Measurements from ENCODE around the gene FAM170A.

GRCh38 chr5:119597728-119598298 is 31.5 kb upstream of the FAM170A start:
- TF ChIP-seq, protein P1, sequence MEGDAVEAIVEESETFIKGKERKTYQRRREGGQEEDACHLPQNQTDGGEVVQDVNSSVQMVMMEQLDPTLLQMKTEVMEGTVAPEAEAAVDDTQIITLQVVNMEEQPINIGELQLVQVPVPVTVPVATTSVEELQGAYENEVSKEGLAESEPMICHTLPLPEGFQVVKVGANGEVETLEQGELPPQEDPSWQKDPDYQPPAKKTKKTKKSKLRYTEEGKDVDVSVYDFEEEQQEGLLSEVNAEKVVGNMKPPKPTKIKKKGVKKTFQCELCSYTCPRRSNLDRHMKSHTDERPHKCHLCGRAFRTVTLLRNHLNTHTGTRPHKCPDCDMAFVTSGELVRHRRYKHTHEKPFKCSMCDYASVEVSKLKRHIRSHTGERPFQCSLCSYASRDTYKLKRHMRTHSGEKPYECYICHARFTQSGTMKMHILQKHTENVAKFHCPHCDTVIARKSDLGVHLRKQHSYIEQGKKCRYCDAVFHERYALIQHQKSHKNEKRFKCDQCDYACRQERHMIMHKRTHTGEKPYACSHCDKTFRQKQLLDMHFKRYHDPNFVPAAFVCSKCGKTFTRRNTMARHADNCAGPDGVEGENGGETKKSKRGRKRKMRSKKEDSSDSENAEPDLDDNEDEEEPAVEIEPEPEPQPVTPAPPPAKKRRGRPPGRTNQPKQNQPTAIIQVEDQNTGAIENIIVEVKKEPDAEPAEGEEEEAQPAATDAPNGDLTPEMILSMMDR (IDR thresholded peaks at IDR 0.05) = no peak
- no peak for TF ChIP-seq POLR2A (IDR thresholded peaks at IDR 0.05)
